GM18870 (cell line): ENCODE measurements around the gene GPR45.
A peak's percentile ranks its signal among the peaks of the same experiment; 100 is the strongest.
"Not testable (repeated sequence)": the region's sequence is repeated elsewhere in the genome, so short reads cannot be mapped to it uniquely, and the experiment has no call there.

ENCODE experiments used
- ATAC-seq: cut with Tn5 transposase; IDR thresholded peaks from one replicate; pipeline ENCODE4 v1.9.1; 2021; ENCODE audit warnings: moderate library complexity; ENCODE audit not compliant: unreplicated experiment

GPR45 gene, protein sequence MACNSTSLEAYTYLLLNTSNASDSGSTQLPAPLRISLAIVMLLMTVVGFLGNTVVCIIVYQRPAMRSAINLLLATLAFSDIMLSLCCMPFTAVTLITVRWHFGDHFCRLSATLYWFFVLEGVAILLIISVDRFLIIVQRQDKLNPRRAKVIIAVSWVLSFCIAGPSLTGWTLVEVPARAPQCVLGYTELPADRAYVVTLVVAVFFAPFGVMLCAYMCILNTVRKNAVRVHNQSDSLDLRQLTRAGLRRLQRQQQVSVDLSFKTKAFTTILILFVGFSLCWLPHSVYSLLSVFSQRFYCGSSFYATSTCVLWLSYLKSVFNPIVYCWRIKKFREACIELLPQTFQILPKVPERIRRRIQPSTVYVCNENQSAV

DNA sequence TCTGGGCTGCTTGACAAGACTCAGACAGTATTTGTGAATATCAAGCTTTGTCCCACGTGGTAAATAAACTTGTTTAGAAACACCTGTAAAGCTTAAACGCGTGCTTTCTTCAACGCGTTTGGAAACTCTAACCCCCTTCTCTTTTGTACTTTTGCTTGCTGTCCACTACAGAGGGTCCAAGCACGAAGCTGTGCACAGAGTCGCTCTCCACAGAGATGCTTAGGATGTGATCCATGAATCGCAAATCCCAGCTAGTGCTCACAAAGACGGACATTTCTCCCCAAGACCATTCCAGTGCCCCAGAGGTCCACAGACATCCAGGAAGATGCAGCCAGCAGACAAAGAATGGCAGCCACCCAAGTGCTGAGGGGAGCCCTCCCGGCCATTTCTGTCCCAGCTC is at the start of gene GPR45:
GPR45 (plus strand) TSS at position 301 of the 400 bp plus-strand sequence. CDS start 116 bp downstream, outside the sequence.
- no peak for ATAC-seq

DNA sequence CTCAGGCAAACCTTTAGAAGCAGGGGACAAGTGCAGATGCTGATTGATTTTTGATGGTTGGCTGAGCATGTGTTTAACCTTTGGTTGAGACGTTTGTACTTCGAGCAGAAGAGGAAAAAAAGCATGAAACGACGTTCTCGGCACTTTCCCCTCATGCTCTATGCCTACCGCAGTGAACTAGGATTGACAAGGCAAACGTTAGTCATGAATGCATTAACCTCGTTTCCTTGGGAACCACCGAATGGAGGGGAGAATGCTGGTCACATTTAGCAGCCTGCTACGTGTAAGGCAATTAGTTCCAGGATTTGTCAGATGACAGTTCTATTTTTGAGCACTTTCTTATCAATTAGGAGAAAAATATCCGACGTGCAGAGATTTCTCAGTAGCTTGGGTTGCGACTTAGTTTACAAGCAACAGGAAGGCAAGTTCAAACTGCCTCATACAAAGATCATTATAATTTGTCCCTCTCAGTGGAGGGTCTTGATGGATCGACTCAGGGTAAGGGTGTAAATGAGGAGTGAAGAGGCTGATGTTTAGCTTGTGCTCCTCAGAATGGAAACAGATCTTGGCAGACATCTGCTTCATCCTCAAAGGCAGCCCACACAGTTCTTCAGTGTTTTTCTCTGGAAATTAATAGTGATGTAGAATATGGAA is 47.4 kb upstream of the GPR45 start:
- ATAC-seq: no peak

DNA sequence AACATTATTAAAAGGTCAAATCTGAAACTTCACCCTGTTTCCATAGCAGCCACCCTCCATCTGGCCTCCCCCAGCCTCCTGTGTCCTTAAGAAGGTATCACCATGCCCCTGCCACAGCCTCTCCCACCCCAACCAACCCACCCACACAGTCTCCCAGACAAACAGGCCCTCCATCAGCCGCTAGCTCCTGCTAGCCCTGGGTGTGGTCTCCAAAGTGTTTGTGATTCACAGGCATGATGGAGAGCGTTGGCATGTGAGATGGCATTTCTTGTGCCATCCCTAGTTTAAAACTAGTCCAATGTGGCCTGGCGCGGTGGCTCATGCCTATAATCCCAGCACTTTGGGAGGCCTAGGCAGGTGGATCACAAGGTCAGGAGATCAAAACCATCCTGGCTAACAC is 44.9 kb upstream of the GPR45 start:
- ATAC-seq: no peak

DNA sequence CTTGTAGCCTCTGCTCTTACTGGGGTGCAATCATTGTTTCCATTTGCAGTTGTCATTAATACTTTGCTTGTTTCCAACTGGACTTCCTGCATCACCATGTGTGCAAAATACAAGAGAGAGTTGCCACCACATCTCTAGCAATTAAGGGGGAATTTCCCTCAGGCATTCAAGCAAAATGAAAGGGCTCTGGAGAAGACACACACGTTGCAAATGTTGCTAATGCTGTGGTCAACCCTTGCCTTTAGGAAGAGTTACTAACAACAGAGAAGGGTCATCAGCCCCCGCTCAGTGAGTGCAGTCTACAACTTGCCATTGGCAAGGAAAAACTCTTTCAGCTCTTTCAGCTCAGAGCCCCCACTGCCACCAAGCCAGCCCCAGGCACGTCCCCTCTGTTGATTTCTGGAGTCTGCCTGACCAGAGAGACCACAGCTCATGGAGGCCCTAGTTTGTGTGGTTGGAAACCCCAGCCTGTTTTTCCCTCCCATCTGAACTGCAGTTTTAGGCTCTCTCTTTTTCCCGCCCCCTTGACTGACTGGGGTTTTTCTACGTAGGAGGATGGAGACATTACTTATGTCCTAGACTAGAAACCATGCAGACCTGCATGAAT is 25.9 kb upstream of the GPR45 start:
- ATAC-seq: no peak

DNA sequence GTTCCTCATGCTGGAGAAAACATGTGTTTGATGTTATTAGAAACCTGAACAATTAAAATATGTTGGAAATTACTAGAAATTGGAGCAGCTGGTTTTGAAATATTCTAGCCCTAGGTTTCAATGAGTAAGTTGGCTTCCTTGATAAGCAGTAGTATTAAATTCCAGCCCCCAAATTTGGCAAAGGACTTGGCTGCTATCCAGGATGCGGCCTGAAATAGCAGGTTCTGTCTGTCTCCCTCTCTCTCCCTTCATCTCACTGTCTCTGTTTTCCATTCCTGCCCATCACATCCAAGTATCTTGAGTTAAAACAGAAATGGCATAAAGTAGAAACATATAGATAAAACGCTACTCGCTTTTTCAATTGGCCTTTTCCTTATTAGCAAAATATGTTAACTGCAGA is 20.9 kb upstream of the GPR45 start:
- no peak for ATAC-seq

DNA sequence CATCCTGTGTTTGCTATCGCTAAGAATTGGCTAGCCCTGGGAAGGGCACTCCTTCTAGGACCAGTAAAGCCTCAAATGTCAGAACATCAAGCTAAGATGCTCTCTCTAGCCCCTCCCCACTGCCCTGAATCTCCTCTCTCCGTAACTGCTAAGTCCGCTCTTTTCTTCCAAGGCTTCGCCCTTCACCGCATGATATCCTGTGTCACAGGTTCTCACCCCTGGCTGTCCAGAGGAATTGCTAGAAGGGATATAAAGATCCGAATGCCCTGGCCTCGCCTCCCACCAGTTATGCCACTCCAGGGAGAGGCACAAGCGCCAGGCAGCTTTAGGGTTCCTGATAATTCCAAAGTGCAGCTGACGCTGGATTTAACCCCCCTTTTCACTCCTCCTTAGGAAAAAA is 17.1 kb upstream of the GPR45 start:
- no peak for ATAC-seq

DNA sequence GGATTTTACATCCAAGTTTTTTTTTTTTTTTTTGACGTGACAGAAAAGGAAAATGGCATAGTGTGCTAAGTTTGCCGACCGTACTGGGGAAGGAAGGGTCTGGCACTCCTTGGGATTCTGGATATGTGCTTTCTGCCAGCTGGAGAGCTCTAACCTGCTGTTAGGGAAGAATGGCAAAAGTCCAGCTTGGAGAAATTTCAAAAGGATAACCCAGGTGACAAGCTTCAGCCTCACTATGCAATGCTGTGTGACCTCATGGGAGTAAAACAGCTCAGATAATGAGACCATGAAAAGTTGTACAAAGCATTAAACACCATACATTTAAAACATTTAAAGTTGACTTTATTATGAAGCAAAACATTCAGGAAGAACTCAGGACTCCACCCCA is 10.3 kb upstream of the GPR45 start:
- ATAC-seq: no peak

DNA sequence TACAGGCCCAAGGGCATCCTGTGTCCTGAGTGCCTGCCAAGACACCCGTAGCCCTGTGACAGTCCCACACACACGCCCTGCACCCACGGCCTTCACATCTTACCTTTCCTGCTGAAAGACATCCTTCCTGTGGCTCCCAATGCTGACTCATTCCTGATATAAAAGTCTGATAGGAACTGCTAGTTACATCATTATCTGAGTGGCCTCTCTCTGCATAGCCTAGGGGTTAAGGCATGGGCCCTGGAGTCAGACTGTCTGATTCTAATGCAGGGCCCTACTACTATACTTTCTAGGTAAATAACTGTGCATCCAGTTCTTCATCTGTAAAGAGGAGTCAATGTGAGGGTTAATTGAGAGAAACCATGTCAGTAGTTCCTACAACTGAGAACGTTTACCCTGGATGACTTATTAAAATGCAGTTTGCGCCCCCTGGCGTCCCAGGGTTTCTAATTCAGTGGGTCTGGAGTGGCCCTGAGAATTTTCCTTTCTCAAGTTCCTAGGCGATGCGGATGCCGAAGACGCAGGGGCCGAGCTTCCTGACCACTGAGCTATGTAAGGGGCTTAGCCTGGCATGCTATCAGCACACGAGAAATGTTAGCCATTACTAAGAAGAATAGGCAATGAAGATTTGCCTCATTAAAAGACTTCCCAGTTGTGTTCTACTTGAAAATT is 6.0 kb upstream of the GPR45 start:
- ATAC-seq: peak; percentile 74

DNA sequence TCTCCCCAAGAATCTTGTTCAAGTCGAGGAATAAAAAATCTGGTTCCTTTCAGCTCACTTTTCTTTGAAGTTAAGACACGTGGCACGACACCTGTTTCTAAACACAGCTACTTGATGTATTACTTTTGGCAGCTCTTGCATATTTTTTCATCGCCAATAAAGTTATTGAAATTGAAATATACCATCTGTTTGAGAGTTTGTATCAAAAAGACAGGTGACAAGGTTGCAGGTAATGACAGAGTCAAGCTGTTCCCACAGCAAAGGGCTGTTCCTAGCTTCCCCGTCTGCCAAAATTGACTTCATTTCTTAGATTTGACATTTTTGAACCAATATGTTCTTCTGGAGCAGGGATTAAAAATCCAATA is 5.5 kb upstream of the GPR45 start:
- ATAC-seq: no peak

DNA sequence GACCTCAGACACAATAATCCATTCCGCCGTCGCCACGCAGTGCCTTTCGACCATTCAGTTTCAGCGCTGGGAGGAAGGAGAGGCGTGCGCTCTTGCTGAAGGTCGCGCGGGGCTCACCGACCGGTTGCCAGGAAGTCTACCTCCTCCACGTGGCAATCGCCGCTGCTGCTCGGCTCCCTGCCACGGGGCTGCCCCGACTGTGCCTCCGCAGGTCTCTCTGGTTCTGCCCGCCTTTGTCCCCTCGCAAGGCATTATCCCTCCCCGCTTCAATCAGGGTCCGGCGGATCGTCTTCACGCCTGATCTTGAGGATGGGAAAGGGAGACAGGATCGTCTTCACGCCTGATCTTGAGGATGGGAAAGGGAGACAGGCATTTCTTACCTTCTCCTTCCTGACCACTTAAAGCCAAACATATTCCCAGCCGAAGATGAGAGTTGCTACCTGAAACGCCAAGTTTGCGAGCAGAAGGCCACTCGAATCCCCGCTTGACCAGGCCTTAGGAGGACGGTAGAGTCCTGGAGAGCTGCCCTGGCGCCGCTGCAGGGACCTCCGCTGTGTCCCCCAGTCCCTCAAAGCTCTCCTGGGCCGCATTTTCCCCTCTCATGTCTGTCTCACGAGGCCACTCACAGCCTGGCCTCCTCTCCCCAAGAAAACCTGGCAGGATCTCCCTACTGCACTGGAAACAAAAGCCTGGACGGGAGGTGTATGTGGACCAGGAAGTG is 4.3 kb upstream of the GPR45 start:
- ATAC-seq: no peak

DNA sequence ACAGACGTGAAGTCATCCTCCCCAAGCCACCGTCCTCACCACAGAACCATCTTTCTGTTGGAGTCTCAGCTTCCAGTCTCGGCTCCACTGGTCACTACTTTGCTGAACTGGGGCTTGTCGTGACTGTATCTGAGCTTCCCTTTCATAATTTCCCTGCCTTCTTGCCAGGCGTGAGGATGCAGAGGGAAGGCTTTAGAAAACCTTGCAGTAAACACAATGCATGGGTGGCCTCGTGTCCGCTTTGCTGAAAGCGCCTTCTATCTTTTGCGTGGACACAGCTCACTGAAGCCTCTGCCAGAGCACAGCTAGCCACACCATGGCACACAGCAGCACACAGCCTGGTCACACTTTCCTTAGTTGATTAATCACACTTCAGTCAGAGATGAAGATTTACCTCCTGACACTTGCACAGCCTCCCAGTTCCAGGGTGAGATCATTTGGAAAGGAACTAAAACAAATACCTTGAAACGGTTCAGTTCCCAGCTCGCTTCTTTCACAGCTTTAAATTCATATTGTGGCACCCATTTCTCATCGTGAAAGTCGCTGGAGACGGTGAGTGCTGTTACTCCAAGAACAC is 2.8 kb upstream of the GPR45 start:
- no peak for ATAC-seq

DNA sequence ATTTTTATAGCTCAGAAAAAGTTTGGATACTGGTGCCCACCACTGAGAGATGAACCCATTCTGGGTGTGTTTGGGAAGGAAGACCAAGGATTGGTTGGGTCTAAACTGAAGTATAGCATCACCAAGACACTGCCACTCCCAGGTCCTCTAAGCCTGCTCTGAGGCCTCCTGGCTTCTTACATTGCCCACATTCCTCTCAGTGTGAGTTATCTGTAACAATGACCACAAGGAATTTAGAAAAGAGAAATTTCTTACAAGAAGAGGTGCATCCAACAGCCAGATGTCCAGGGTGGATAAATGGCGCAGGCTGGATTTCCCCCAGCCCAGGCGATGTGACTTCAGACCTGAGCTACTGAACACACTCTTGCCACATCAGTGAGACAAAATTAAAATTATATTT is 1.6 kb upstream of the GPR45 start:
- no peak for ATAC-seq

DNA sequence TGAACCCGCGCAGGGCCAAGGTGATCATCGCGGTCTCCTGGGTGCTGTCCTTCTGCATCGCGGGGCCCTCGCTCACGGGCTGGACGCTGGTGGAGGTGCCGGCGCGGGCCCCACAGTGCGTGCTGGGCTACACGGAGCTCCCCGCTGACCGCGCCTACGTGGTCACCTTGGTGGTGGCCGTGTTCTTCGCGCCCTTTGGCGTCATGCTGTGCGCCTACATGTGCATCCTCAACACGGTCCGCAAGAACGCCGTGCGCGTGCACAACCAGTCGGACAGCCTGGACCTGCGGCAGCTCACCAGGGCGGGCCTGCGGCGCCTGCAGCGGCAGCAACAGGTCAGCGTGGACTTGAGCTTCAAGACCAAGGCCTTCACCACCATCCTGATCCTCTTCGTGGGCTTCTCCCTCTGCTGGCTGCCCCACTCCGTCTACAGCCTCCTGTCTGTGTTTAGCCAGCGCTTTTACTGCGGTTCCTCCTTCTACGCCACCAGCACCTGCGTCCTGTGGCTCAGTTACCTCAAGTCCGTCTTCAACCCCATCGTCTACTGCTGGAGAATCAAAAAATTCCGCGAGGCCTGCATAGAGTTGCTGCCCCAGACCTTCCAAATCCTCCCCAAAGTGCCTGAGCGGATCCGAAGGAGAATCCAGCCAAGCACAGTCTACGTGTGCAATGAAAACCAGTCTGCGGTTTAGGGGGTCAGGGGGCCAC is 897 bp downstream of the GPR45 start:
- ATAC-seq: no peak

DNA sequence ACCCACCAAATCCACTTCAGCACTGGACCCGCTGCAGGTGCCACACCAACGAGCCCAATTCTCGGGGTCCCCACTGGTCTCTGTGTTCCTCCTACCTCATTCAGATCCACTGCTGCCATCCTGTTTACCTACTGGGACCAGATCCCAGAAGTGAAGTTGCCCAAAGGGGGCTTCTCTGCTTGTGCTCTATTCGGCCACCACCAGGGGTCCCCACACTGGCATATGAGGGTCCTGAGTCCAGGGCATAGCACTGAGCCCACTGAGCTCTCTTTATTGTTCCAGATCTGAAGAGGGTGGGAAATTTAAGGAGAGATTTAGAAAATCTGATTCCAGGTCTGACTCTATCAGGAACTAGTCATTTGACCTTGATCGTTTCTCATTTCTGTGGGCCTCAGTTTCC is 2.4 kb downstream of the GPR45 start:
- ATAC-seq: no peak

DNA sequence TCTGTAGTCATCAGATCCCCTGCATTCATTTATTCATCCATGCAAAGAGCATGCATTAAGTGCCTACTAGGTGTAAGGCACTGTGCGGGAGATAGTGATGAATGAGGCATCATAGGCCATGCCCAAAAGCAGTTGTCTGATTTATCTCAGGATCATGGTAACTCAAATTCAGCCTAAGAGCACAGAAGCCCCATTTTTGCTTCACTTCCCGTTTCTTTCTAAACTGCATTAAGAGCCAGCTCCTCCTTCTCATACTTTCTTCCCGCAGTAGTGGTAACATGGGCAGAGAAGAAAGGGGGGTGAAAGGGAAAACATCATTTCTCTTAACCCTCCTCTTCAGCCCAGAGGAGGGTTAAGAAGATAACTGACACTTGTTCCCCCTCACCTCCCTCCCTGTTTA is 2.9 kb downstream of the GPR45 start:
- ATAC-seq: no peak

DNA sequence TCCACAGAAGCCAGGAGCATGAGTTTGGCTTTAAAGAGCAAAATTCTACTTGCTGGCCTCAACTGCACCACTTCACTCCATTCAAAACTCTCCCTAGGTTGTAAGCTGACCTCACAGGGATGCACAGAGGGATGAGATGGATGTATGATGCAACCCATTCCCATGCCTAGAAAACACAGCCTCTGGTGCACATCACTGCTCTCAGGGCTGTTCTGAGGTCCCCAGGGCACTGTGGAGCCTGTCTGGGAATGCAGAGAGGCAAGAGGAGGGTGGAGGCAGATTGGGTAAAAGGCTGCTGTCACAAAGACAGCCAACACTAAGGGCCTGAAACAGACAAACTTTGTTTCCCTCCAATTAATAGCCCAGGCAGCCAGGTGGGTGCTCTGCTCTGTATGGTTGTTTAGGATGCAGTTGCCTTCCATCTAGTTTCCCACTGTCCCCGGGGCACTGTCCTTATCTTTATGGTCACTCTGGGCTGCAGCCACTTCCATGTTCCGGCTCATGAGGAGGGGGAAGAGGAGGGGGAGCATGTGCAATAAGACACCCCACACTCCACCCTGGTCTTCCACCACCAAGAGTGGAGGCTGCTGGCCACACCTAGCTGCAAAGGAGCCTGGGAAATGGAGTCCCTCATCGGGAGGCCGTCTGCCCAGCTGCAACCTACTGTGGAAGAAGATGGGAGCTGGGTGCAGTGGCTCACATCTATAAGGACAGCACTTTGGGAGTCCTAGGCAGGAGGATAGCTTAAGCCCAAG is 7.0 kb downstream of the GPR45 start:
- no peak for ATAC-seq

DNA sequence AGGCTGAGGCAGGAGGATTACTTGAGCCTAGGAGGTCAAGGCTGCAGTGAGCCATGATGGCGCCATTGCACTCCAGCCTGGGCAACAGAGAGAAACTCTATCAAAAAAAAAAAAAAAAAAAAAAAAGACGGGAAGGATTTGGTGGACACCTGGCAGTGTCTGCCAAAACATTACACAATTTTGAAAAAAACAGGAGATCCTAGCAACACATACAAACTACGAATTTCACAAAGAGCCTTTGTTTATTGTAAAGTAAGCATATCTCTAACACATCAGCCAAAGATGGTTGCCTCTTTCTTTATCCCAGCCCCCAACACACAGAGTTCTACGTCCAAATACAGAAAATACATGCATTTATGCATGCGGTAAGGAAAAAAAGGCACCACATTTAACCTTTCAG is 7.6 kb downstream of the GPR45 start:
- ATAC-seq: no peak

DNA sequence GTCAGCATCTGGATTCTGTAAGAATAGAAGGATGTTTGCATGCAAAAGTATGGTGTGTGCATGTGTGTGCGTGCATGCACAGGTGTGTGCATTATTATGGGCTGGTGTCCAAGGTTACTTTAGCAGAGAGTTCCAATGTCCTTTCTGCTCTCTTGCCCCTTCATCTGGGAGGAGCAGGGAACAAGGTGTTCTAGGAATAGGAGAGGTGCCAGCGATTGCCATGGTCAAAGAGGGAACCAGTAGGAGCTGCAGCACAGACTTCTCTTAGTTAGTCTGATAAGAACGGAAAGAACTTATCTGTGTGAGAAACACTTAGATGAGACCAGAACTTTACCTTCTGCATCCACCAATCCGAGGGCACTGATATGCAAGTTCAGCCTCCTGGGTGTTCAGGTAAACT is 8.3 kb downstream of the GPR45 start:
- ATAC-seq: no peak

DNA sequence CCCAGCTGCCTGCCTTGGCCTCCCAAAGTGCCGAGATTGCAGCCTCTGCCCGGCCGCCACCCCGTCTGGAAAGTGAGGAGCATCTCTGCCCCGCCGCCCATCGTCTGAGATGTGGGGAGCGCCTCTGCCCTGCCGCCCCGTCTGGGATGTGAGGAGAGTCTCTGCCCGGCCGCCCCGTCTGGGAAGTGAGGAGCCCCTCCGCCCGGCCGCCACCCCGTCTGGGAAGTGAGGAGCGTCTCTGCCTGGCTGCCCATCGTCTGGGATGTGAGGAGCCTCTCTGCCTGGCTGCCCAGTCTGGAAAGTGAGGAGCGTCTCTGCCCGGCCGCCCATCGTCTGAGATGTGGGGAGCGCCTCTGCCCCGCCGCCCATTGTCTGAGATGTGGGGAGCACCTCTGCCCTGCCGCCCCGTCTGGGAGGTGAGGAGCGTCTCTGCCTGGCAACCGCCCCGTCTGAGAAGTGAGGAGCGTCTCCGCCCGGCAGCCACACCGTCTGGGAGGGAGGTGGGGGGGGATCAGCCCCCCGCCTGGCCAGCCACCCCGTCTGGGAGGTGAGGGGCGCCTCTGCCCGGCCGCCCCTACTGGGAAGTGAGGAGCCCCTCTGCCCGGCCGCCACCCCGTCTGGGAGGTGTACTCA is 9.6 kb downstream of the GPR45 start:
- not testable (repeated sequence) for ATAC-seq
